ENCODE results near the gene NCOA1.
"Not testable (repeated sequence)": the region's sequence is repeated elsewhere in the genome, so short reads cannot be mapped to it uniquely, and the experiment has no call there.

NCOA1 gene

GRCh38 chr2:24667542-24667941 lies 176.5 kb downstream of the NCOA1 start:
- TF ChIP-seq, protein P1, sequence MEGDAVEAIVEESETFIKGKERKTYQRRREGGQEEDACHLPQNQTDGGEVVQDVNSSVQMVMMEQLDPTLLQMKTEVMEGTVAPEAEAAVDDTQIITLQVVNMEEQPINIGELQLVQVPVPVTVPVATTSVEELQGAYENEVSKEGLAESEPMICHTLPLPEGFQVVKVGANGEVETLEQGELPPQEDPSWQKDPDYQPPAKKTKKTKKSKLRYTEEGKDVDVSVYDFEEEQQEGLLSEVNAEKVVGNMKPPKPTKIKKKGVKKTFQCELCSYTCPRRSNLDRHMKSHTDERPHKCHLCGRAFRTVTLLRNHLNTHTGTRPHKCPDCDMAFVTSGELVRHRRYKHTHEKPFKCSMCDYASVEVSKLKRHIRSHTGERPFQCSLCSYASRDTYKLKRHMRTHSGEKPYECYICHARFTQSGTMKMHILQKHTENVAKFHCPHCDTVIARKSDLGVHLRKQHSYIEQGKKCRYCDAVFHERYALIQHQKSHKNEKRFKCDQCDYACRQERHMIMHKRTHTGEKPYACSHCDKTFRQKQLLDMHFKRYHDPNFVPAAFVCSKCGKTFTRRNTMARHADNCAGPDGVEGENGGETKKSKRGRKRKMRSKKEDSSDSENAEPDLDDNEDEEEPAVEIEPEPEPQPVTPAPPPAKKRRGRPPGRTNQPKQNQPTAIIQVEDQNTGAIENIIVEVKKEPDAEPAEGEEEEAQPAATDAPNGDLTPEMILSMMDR (IDR thresholded peaks at IDR 0.05; ENCODE audit: poor library complexity, severe bottlenecking) = no peak

DNA sequence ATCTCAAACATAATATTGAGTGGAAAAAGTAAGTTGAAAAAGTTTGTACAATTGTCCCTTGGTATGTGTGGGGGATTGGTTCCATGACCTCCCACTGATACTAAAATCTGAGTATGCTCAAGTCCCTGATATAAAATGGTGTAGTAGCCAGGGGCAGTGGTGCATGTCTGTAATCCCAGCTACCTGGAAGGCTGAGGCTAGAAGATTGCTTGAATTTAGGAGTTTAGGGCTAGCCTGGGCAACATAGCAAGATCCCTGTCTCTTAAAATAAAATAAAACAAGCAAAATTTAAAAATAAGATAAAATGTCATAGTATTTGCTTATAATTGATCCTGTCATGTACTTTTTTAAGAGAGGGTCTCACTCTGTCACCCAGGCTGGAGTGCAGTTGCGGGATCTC lies 180.2 kb downstream of the NCOA1 start:
- TF ChIP-seq, protein P1 (IDR thresholded peaks at IDR 0.05; ENCODE audit: poor library complexity, severe bottlenecking) = no peak
- Histone ChIP-seq H3K27me3 (ENCODE audit: insufficient read depth, poor library complexity, severe bottlenecking) (no peaks in the 10 kb centered on the region), H3K4me1 (ENCODE audit: insufficient read depth, poor library complexity, severe bottlenecking) (no peaks in the 10 kb centered on the region), H3K27ac (ENCODE audit: poor library complexity, severe bottlenecking) (no peak overlapping the region), H3K4me3 (ENCODE audit: severe bottlenecking) (no peak overlapping the region), H3K9me3 (ENCODE audit: severe bottlenecking) (no peaks in the 10 kb centered on the region), H3K36me3 (ENCODE audit: low read depth) (no peaks in the 10 kb centered on the region)
- no peak for DNase-seq (ENCODE audit: low spot score)
- ATAC-seq (ENCODE audit: low read depth) = no peak

More at GRCh38 chr2:24667542-24667941, 176.5 kb downstream of the NCOA1 start:
- Histone ChIP-seq H3K9me3 (ENCODE audit: severe bottlenecking) (no peaks in the 10 kb centered on the region), H3K27me3 (ENCODE audit: insufficient read depth, poor library complexity, severe bottlenecking) (no peaks in the 10 kb centered on the region), H3K27ac (ENCODE audit: poor library complexity, severe bottlenecking) (no peak overlapping the region), H3K36me3 (ENCODE audit: low read depth) (no peaks in the 10 kb centered on the region), H3K4me1 (ENCODE audit: insufficient read depth, poor library complexity, severe bottlenecking) (no peaks in the 10 kb centered on the region), H3K4me3 (ENCODE audit: severe bottlenecking) (no peak overlapping the region)
- DNase-seq (ENCODE audit: low spot score) (no peak), ATAC-seq (ENCODE audit: low read depth) (no peak)

DNA sequence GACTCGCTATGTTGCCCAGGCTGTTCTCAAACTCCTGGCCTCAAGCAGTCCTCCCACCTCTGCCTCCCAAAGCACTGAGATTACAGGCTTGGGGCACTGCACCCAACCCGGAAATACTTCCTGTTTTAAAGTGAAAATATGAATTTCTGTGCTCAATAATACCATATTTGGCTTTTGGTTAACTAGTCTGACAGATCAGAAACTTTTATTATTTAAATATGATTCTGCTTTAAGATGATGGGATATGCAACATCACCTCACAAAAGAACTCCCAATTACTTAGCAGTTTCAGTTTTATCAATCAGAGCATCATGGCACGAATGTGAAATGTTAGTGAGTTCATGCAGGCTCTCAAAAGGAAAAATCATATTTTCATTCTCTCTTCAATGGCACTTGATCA lies 181.5 kb downstream of the NCOA1 start:
- H3K27me3 ChIP-seq (ENCODE audit: insufficient read depth, poor library complexity, severe bottlenecking) = no peaks in the 10 kb centered on the region
- H3K27ac ChIP-seq (ENCODE audit: poor library complexity, severe bottlenecking) = no peak overlapping the region
- TF ChIP-seq, protein P1 (IDR thresholded peaks at IDR 0.05; ENCODE audit: poor library complexity, severe bottlenecking) = no peak
- no peak overlapping the region for H3K4me3 ChIP-seq (ENCODE audit: severe bottlenecking)
- no peak for ATAC-seq (ENCODE audit: low read depth)
- H3K4me1 ChIP-seq (ENCODE audit: insufficient read depth, poor library complexity, severe bottlenecking) = no peaks in the 10 kb centered on the region
- no peak for DNase-seq (ENCODE audit: low spot score)
- no peaks in the 10 kb centered on the region for H3K36me3 ChIP-seq (ENCODE audit: low read depth)
- H3K9me3 ChIP-seq (ENCODE audit: severe bottlenecking) = no peaks in the 10 kb centered on the region

DNA sequence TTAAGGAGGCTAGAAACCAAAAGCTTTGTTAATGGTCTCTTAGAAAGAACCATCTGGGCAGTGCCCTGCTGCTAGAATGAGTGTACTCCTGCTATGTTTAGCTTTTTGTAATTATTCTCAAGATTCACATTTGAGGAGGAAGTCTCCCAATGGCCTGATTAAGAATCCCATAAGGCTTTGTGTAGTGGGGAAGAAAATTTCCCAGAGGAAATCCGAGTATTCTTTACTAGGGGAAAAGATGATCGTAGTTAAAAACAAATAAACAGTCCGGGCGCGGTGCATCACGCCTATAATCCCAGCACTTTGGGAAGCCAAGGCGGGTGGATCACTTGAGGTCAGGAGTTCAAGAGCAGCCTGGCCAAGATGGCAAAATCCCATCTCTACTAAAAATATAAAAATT lies 184.3 kb downstream of the NCOA1 start:
- no peaks in the 10 kb centered on the region for H3K9me3 ChIP-seq (ENCODE audit: severe bottlenecking)
- no peaks in the 10 kb centered on the region for H3K27me3 ChIP-seq (ENCODE audit: insufficient read depth, poor library complexity, severe bottlenecking)
- TF ChIP-seq, protein P1 (IDR thresholded peaks at IDR 0.05; ENCODE audit: poor library complexity, severe bottlenecking) = no peak
- no peak overlapping the region for H3K27ac ChIP-seq (ENCODE audit: poor library complexity, severe bottlenecking)
- no peak overlapping the region for H3K4me3 ChIP-seq (ENCODE audit: severe bottlenecking)
- DNase-seq (ENCODE audit: low spot score) (no peak), ATAC-seq (ENCODE audit: low read depth) (no peak)
- H3K36me3 ChIP-seq (ENCODE audit: low read depth) = no peaks in the 10 kb centered on the region
- H3K4me1 ChIP-seq (ENCODE audit: insufficient read depth, poor library complexity, severe bottlenecking) = no peaks in the 10 kb centered on the region

- no peak overlapping the region for H3K27ac ChIP-seq (ENCODE audit: poor library complexity, severe bottlenecking)
- H3K4me1 ChIP-seq (ENCODE audit: insufficient read depth, poor library complexity, severe bottlenecking) = no peaks in the 10 kb centered on the region
- TF ChIP-seq, protein P1 (IDR thresholded peaks at IDR 0.05; ENCODE audit: poor library complexity, severe bottlenecking) = no peak
- H3K9me3 ChIP-seq (ENCODE audit: severe bottlenecking) = no peaks in the 10 kb centered on the region
- DNase-seq (ENCODE audit: low spot score) (no peak), ATAC-seq (ENCODE audit: low read depth) (no peak)
- H3K4me3 ChIP-seq (ENCODE audit: severe bottlenecking) = no peak overlapping the region
- no peaks in the 10 kb centered on the region for H3K27me3 ChIP-seq (ENCODE audit: insufficient read depth, poor library complexity, severe bottlenecking)
- no peaks in the 10 kb centered on the region for H3K36me3 ChIP-seq (ENCODE audit: low read depth)
Observed at GRCh38 chr2:24676493-24676892, 185.4 kb downstream of the NCOA1 start.

- not testable (repeated sequence) for H3K4me1 ChIP-seq (ENCODE audit: insufficient read depth, poor library complexity, severe bottlenecking); H3K9me3 ChIP-seq (ENCODE audit: severe bottlenecking); H3K36me3 ChIP-seq (ENCODE audit: low read depth); ATAC-seq (ENCODE audit: low read depth); H3K27ac ChIP-seq (ENCODE audit: poor library complexity, severe bottlenecking); DNase-seq (ENCODE audit: low spot score); H3K4me3 ChIP-seq (ENCODE audit: severe bottlenecking); H3K27me3 ChIP-seq (ENCODE audit: insufficient read depth, poor library complexity, severe bottlenecking)
Observed at GRCh38 chr2:24678066-24678465, 187.0 kb downstream of the NCOA1 start.

Measured in RWPE2 (cell line).